PC-3 (cell line): ENCODE data around the gene PLBD1. TPM values are rescaled to one million over a fixed set of nuclear protein-coding genes. Genes with fewer than 3 reads are reported as not detected.

Source experiments
- ATAC-seq: fragments of 200-7000 bp; cut with Tn5 transposase; 2 replicates; pipeline ENCODE4 v1.9.1; 2020; ENCODE audit warnings: mild to moderate bottlenecking, moderate library complexity
- BruUV-seq: library from RNA; stranded (reverse); fragments of 400-500 nt; replicated peaks from 2 replicates; lab custom pipeline; 2021; lab: Mats Ljungman, UMichigan
- CTCF ChIA-PET: fragments of 300-600 bp; sonication (Branson Sonifier 250); formaldehyde crosslinking; loops from one replicate; lab custom pipeline; 2022; ENCODE audit warnings: antibody characterized with exemption; lab: Charles Lee
- POLR2A ChIA-PET: fragments of 300-600 bp; sonication (Branson Sonifier 250); formaldehyde crosslinking; loops from one replicate; lab custom pipeline; 2022; ENCODE audit warnings: antibody characterized with exemption; ENCODE audit not compliant: unreplicated experiment; lab: Charles Lee
- DNase-seq: peaks from one replicate; pipeline ENCODE4 v3.0.0-alpha.2; 2015
- H2AFZ ChIP-seq: fragments of 300-600 bp; sonication (generic); 2 replicates; pipeline ENCODE4 v1.6.0; 2016; ENCODE audit warnings: antibody characterized with exemption, low read length
- H3F3A ChIP-seq: fragments of 300-600 bp; sonication (generic); one replicate; pipeline ENCODE4 v1.6.0; 2017; ENCODE audit warnings: antibody characterized with exemption, low read length, control low read depth, mild to moderate bottlenecking; ENCODE audit not compliant: unreplicated experiment
- H3K27ac ChIP-seq: fragments of 300-600 bp; sonication (generic); 2 replicates; pipeline ENCODE4 v1.5.1; 2016; ENCODE audit warnings: mild to moderate bottlenecking, low read length
- H3K27me3 ChIP-seq: fragments of 300-600 bp; sonication (generic); 2 replicates; pipeline ENCODE4 v1.6.1; 2016; ENCODE audit warnings: low read length, mixed read lengths
- H3K36me3 ChIP-seq: fragments of 300-600 bp; sonication (generic); 2 replicates; pipeline ENCODE4 v1.6.1; 2016; ENCODE audit warnings: low read depth, mixed run types, low read length, mixed read lengths
- H3K4me1 ChIP-seq: fragments of 300-600 bp; sonication (generic); 2 replicates; pipeline ENCODE4 v1.5.1; 2016; ENCODE audit warnings: low read length; ENCODE audit not compliant: insufficient read depth
- H3K4me2 ChIP-seq: fragments of 300-600 bp; sonication (generic); 2 replicates; pipeline ENCODE4 v1.6.0; 2016; ENCODE audit warnings: low read length
- H3K4me3 ChIP-seq: fragments of 300-600 bp; sonication (generic); 2 replicates; pipeline ENCODE4 v1.5.1; 2016; ENCODE audit warnings: mild to moderate bottlenecking, low read length, mixed read lengths
- H3K79me2 ChIP-seq: fragments of 300-600 bp; sonication (generic); 2 replicates; pipeline ENCODE4 v1.6.1; 2017; ENCODE audit warnings: low read length, mixed read lengths
- H3K9ac ChIP-seq: fragments of 300-600 bp; sonication (generic); 2 replicates; pipeline ENCODE4 v1.6.0; 2016; ENCODE audit warnings: mild to moderate bottlenecking, low read length
- H3K9me2 ChIP-seq: fragments of 300-600 bp; sonication (generic); replicated peaks from 2 replicates; pipeline ENCODE4 v1.6.1; 2016; ENCODE audit warnings: mixed run types, low read length, mixed read lengths
- H3K9me3 ChIP-seq: fragments of 300-600 bp; sonication (generic); 2 replicates; pipeline ENCODE4 v1.6.1; 2016; ENCODE audit warnings: low read length, mixed read lengths
- H4K20me1 ChIP-seq: fragments of 300-600 bp; sonication (generic); 2 replicates; pipeline ENCODE4 v1.6.1; 2016; ENCODE audit warnings: low read length, mixed read lengths
- EZH2 ChIP-seq: fragments of 300-600 bp; sonication (generic); IDR thresholded peaks from one replicate; pipeline ENCODE4 v1.6.1; 2017; ENCODE audit warnings: antibody characterized with exemption, mild to moderate bottlenecking, low read length; ENCODE audit not compliant: unreplicated experiment
- EZH2phosphoT487 ChIP-seq: fragments of 300-600 bp; sonication (generic); IDR thresholded peaks from 2 replicates; pipeline ENCODE4 v1.6.1; 2018; ENCODE audit warnings: mild to moderate bottlenecking, antibody characterized with exemption, low read length, borderline replicate concordance
- intact Hi-C: fragments of 100-400 bp; cut with micrococcal nuclease; formaldehyde crosslinking; loops from 2 replicates; pipeline ENCODE4 v1.9.0; 2023
- total RNA-seq: library from RNA; depleted of rRNA; stranded (reverse); fragments of >200 nt; gene quantifications from 2 replicates; pipeline ENCODE4 v1.2.3, GENCODE V29; 2014
- TF ChIP-seq, protein P1 (sequence below): fragments of 300-600 bp; sonication (generic); conservative IDR thresholded peaks from 2 replicates; pipeline ENCODE4 v1.5.1; 2017; ENCODE audit warnings: antibody characterized with exemption, low read depth, mild to moderate bottlenecking, low read length

The PLBD1 gene
- total RNA-seq, 1 experiment from 2014 or later = 0.87 TPM

GRCh38 chr12:14589169-14590004 is 21.7 kb upstream of the PLBD1 start:
- Histone ChIP-seq H3K27ac (no peak overlapping the region), H3K4me1 (no peaks in the 10 kb centered on the region), H3K4me2 (no peak overlapping the region), H3K4me3 (no peak overlapping the region), H3K79me2 (no peaks in the 10 kb centered on the region), H3F3A (no peaks in the 10 kb centered on the region), H3K9ac (no peak overlapping the region), H3K9me2 (no peaks in the 10 kb centered on the region), H3K36me3 (no peaks in the 10 kb centered on the region), H2AFZ (no peak overlapping the region), H3K9me3 (no peaks in the 10 kb centered on the region), H3K27me3 (no peaks in the 10 kb centered on the region), H4K20me1 (no peaks in the 10 kb centered on the region)
- POLR2A ChIA-PET = no interaction called here
- intact Hi-C loops = no loop called here
- CTCF ChIA-PET = no interaction called here
- no TSS peak for BruUV-seq
- no peak for DNase-seq
- ATAC-seq = no peak
- no peak for TF ChIP-seq EZH2phosphoT487
- TF ChIP-seq EZH2 = no peak
- TF ChIP-seq, protein P1, sequence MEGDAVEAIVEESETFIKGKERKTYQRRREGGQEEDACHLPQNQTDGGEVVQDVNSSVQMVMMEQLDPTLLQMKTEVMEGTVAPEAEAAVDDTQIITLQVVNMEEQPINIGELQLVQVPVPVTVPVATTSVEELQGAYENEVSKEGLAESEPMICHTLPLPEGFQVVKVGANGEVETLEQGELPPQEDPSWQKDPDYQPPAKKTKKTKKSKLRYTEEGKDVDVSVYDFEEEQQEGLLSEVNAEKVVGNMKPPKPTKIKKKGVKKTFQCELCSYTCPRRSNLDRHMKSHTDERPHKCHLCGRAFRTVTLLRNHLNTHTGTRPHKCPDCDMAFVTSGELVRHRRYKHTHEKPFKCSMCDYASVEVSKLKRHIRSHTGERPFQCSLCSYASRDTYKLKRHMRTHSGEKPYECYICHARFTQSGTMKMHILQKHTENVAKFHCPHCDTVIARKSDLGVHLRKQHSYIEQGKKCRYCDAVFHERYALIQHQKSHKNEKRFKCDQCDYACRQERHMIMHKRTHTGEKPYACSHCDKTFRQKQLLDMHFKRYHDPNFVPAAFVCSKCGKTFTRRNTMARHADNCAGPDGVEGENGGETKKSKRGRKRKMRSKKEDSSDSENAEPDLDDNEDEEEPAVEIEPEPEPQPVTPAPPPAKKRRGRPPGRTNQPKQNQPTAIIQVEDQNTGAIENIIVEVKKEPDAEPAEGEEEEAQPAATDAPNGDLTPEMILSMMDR = no peak

DNA sequence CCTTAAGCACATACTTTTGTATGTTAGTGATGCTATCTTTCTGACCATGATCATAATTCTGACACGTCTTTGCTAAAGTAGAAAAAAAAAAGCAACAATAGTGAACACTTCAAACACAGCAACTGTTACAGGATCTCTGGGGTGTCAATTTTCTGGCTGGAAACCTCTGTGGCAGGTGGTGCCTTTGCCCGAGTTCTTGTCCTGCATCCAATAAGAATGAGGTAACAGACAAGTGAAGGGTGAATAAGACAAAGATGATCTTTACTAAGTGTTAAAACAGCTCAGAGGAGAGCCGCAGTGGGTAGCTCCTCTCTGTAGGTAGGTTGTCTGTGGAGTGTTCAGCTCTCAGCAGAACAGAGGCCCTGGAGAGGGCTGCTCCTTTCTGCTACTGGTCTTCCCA is 20.9 kb upstream of the PLBD1 start:
- BruUV-seq = no TSS peak
- ATAC-seq (no peak), DNase-seq (no peak)
- no peaks in the 10 kb centered on the region for H3K9me3 ChIP-seq
- no peaks in the 10 kb centered on the region for H3K79me2 ChIP-seq
- H3K27me3 ChIP-seq = no peaks in the 10 kb centered on the region
- no peak overlapping the region for H3K27ac ChIP-seq
- no peaks in the 10 kb centered on the region for H3K9me2 ChIP-seq
- H3K9ac ChIP-seq = no peak overlapping the region
- no peak overlapping the region for H3K4me3 ChIP-seq
- H3K36me3 ChIP-seq = no peaks in the 10 kb centered on the region
- H3K4me1 ChIP-seq = no peaks in the 10 kb centered on the region
- ChIA-PET POLR2A (no interaction called here), CTCF (no interaction called here)
- H4K20me1 ChIP-seq = no peaks in the 10 kb centered on the region
- no peak overlapping the region for H3K4me2 ChIP-seq
- no peaks in the 10 kb centered on the region for H3F3A ChIP-seq
- TF ChIP-seq EZH2 = no peak
- TF ChIP-seq EZH2phosphoT487 = no peak
- TF ChIP-seq, protein P1 = no peak
- intact Hi-C loops = no loop called here
- no peak overlapping the region for H2AFZ ChIP-seq

GRCh38 chr12:14578646-14579045 is 11.0 kb upstream of the PLBD1 start:
- Histone ChIP-seq H3K79me2 (no peaks in the 10 kb centered on the region), H3K9me3 (no peaks in the 10 kb centered on the region), H3K9ac (no peak overlapping the region), H3K36me3 (no peaks in the 10 kb centered on the region), H2AFZ (no peak overlapping the region), H3K4me1 (no peaks in the 10 kb centered on the region), H3F3A (no peaks in the 10 kb centered on the region), H3K27me3 (no peaks in the 10 kb centered on the region), H3K27ac (no peak overlapping the region), H4K20me1 (no peaks in the 10 kb centered on the region), H3K9me2 (no peaks in the 10 kb centered on the region), H3K4me3 (no peak overlapping the region), H3K4me2 (no peak overlapping the region)
- ChIA-PET CTCF (no interaction called here), POLR2A (no interaction called here)
- ATAC-seq (no peak), DNase-seq (no peak)
- intact Hi-C loops = no loop called here
- TF ChIP-seq EZH2 (no peak), EZH2phosphoT487 (no peak)
- TF ChIP-seq, protein P1 = no peak
- no TSS peak for BruUV-seq
